GM18508 (cell line): ENCODE results near the gene EME1.
"Not testable (repeated sequence)": the region's sequence is repeated elsewhere in the genome, so short reads cannot be mapped to it uniquely, and the experiment has no call there.

ENCODE experiments used
- ATAC-seq: cut with Tn5 transposase; IDR thresholded peaks from one replicate; pipeline ENCODE4 v1.9.1; 2021; ENCODE audit warnings: moderate number of reproducible peaks; ENCODE audit not compliant: insufficient read depth, unreplicated experiment

Gene EME1

GRCh38 chr17:50389534-50389933, 16.5 kb downstream of the EME1 start:
- no peak for ATAC-seq

GRCh38 chr17:50392621-50393020, 19.6 kb downstream of the EME1 start:
- ATAC-seq, result no peak

- ATAC-seq, result no peak
Measured at GRCh38 chr17:50393700-50394099, 20.7 kb downstream of the EME1 start.

GRCh38 chr17:50394711-50395110, 21.7 kb downstream of the EME1 start:
- no peak for ATAC-seq

- no peak for ATAC-seq
Measured at GRCh38 chr17:50396261-50397110, 23.5 kb downstream of the EME1 start.

GRCh38 chr17:50397111-50397918, 24.3 kb downstream of the EME1 start, which contains the start of gene LRRC59:
Gene LRRC59 (minus strand): TSS chr17:50397523. CDS start chr17:50397317, 206 bp downstream.
- ATAC-seq, result peak; percentile 53

GRCh38 chr17:50397919-50398285, 24.9 kb downstream of the EME1 start:
- no peak for ATAC-seq

- not testable (repeated sequence) for ATAC-seq
Measured at GRCh38 chr17:50398672-50399071, 25.6 kb downstream of the EME1 start.

GRCh38 chr17:50399591-50399990, 26.6 kb downstream of the EME1 start:
- not testable (repeated sequence) for ATAC-seq

- ATAC-seq, result not testable (repeated sequence)
Measured at GRCh38 chr17:50405351-50405750, 32.3 kb downstream of the EME1 start.

- no peak for ATAC-seq
Measured at GRCh38 chr17:50406578-50406977, 33.5 kb downstream of the EME1 start.

- no peak for ATAC-seq
Measured at GRCh38 chr17:50407921-50408320, 34.9 kb downstream of the EME1 start.

GRCh38 chr17:50412188-50412732, 39.2 kb downstream of the EME1 start:
- no peak for ATAC-seq

- ATAC-seq, result no peak
Measured at GRCh38 chr17:50414808-50415207, 41.8 kb downstream of the EME1 start.

- ATAC-seq, result not testable (repeated sequence)
Measured at GRCh38 chr17:50419577-50419976, 46.5 kb downstream of the EME1 start.

- ATAC-seq, result no peak
Measured at GRCh38 chr17:50420419-50421112, 47.5 kb downstream of the EME1 start.

GRCh38 chr17:50421308-50422051, 48.5 kb downstream of the EME1 start:
- ATAC-seq, result no peak

GRCh38 chr17:50422738-50423137, 49.7 kb downstream of the EME1 start:
- ATAC-seq, result no peak

GRCh38 chr17:50423553-50424159, 50.6 kb downstream of the EME1 start:
- no peak for ATAC-seq
